GM12872 (cell line): ENCODE results near the gene ARHGAP33.

Experiments used
- CTCF ChIP-seq: IDR thresholded peaks from 3 replicates; pipeline ENCODE4 v1.5.1; 2011; ENCODE audit warnings: low read depth, mild to moderate bottlenecking, low read length, moderate library complexity; ENCODE audit not compliant: insufficient read depth

The ARHGAP33 gene

DNA sequence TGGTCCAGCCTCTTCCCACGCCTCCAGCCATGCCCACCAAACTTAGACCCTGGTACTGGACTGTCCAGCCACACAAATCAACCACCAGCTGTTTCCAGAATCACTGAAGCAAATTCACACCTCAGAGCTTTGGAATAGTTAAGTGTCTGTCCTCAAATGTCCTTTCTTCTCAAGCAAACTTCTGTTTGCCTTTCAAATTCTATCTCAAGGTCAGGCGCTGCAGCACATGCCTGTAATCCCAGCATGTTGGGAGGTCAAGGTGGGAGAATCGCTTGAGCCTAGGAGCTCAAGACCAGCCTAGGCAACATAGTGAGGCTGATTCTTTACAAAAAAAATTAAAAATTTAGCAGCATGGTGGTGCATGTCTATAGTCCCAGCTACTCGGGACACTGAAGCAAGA lies 56.7 kb downstream of the ARHGAP33 start:
- no peak for TF ChIP-seq CTCF

- no peak for TF ChIP-seq CTCF
Observed at GRCh38 chr19:35833972-35834371, 58.6 kb downstream of the ARHGAP33 start.
